Stimulated activated naive CD8-positive, alpha-beta T cell treated with anti-CD3 and anti-CD28 coated beads, Interleukin-15, amount 100 ng/mL, for 72 hours (primary cell): ENCODE measurements around the gene HMX3.

Source experiments
- ATAC-seq: fragments of 150-1000 bp; cut with Tn5 transposase; 2 replicates; pipeline ENCODE4 v1.10.0; 2021; ENCODE audit warnings: mild to moderate bottlenecking, moderate library complexity
- DNase-seq, 2 donors: peaks; one replicate each; pipeline ENCODE4 v3.0.0; 2021 to 2022
- H3K27ac Mint-ChIP-seq, 2 donors: one replicate each; pipeline ENCODE4 v1.8.0; 2022; ENCODE audit warnings: mild to moderate bottlenecking in 2 of 2, mixed read lengths in 2 of 2, moderate library complexity in 2 of 2
- H3K27me3 Mint-ChIP-seq: one replicate; pipeline ENCODE4 v1.8.0; 2022; ENCODE audit warnings: mixed read lengths
- H3K4me1 Mint-ChIP-seq: one replicate; pipeline ENCODE4 v1.8.0; 2022; ENCODE audit warnings: mild to moderate bottlenecking, mixed read lengths
- H3K4me3 Mint-ChIP-seq, 2 donors: one replicate each; pipeline ENCODE4 v1.8.0; 2022; ENCODE audit warnings: mild to moderate bottlenecking in 2 of 2, mixed read lengths in 2 of 2, moderate library complexity in 1 of 2
- H3K9me3 Mint-ChIP-seq, 2 donors: one replicate each; pipeline ENCODE4 v1.8.0; 2022; ENCODE audit warnings: mixed read lengths in 2 of 2

Gene HMX3

GRCh38 chr10:123126246-123126645, 9.5 kb upstream of the HMX3 start:
- no peak for ATAC-seq
- Mint-ChIP-seq H3K4me3 (no peak overlapping the region), H3K4me1 (no peaks in the 10 kb centered on the region), H3K27me3 (peaks cover 69% of the 10 kb centered on the region), H3K9me3 (no peaks in the 10 kb centered on the region), H3K27ac (no peak overlapping the region)
- no peak for DNase-seq

GRCh38 chr10:123129618-123130271, 6.0 kb upstream of the HMX3 start:
- no peaks in the 10 kb centered on the region for H3K9me3 Mint-ChIP-seq
- H3K27me3 Mint-ChIP-seq, result peaks cover 90% of the 10 kb centered on the region
- DNase-seq (no peak), ATAC-seq (no peak)
- H3K4me1 Mint-ChIP-seq, result peaks cover 23% of the 10 kb centered on the region
- no peak overlapping the region for H3K27ac Mint-ChIP-seq
- H3K4me3 Mint-ChIP-seq, result no peak overlapping the region

DNA sequence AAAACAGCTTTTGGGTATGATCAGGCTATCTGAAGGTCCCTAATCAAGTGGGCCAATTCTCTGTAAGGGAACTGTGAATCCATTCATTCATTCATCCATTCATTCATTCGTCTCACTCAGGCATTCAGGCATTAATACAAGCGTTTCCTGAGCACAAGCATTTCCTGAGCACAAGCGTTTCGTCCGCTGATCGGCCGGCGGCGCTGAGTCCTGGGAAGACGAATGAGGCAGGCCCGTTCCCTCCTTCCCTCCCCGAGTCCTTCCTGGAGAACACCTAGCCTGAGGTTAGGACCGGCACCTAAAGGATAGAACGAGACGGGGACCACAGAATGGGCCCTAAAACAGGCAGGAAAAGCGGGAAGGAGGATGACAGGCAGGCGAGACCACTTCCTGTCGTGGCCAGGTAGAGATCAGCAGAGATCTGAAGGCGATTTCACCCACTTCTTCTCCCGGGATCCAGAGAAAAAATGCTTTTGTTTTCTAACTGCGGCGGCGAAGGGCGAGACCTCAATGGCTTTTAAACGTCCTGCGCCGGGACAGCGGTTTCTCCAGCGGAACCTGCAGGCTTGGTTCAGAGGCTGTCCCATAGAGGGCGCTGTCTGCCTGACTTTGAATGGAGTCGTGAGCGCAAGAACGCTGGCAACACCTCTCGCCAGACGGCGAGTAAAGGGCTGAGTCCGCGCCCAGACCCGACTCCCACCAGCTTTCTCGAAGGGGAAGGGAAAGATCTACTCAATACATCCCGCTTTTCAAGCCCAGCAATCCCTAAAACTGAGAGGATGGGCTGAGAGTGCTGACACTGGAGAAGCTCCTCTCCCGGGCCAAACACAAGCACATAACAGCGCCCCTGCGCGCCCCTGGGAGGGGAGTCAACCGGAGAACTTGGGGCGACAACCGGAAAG, 2.9 kb upstream of the HMX3 start:
- Mint-ChIP-seq H3K4me1 (peaks cover 34% of the 10 kb centered on the region), H3K27ac (no peak overlapping the region), H3K27me3 (peaks cover 83% of the 10 kb centered on the region), H3K4me3 (peak overlapping the region; percentile 75 to 77), H3K9me3 (no peaks in the 10 kb centered on the region)
- ATAC-seq (peak; percentile 69), DNase-seq (peak; percentile 83 to 88)

GRCh38 chr10:123133541-123134342, 2.0 kb upstream of the HMX3 start:
- peak overlapping the region; percentile 33 to 64 for H3K27ac Mint-ChIP-seq

DNA sequence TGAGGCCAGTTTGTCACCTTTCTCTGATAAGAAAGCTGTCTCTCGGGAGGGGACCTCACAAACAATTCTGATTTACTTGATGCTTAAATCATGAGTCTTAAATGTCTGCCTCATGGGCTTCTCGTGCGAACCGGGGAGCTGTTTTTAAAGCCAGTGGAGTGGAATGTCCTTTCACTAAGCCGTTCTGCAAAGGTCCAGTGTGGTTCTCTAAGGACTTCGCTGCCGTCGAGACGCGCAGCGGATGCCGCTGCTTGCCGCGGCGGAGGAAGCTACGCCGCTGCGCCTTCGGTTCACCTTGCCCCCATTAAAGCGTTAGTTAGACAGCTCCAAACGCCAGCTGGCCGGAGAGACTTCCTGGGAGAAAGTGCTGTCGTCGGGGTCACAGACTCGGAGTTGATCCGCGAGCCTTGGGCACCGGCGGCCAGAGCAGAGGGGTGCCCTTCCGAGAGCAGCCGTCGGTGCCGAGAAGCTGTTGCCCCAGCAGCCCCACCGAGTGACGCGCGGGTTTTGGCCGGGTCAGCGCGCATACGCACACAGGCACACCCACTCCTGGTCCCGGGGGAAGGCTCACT, 1.3 kb upstream of the HMX3 start:
- peak in 1 of 2 donors; percentile 18 for DNase-seq
- peak overlapping the region; percentile 52 to 64 for H3K27ac Mint-ChIP-seq
- no peak for ATAC-seq

More at GRCh38 chr10:123133541-123134342, 2.0 kb upstream of the HMX3 start:
- peaks cover 85% of the 10 kb centered on the region for H3K27me3 Mint-ChIP-seq
- peaks cover 40% of the 10 kb centered on the region for H3K4me1 Mint-ChIP-seq
- peak overlapping the region; percentile 71 to 75 for H3K4me3 Mint-ChIP-seq
- no peaks in the 10 kb centered on the region for H3K9me3 Mint-ChIP-seq
- ATAC-seq (no peak), DNase-seq (no peak)

GRCh38 chr10:123134915-123135414, 805 bp upstream of the HMX3 start:
- no peaks in the 10 kb centered on the region for H3K9me3 Mint-ChIP-seq
- peaks cover 51% of the 10 kb centered on the region for H3K4me1 Mint-ChIP-seq
- peak overlapping the region; percentile 71 to 75 for H3K4me3 Mint-ChIP-seq
- H3K27ac Mint-ChIP-seq, result peak overlapping the region in 1 of 2 donors; percentile 33
- peaks cover 85% of the 10 kb centered on the region for H3K27me3 Mint-ChIP-seq
- ATAC-seq, result no peak
- DNase-seq, result no peak

More for the DNA sequence above, 1.3 kb upstream of the HMX3 start:
- Mint-ChIP-seq H3K27me3 (peaks cover 85% of the 10 kb centered on the region), H3K4me3 (peak overlapping the region; percentile 71 to 75), H3K9me3 (no peaks in the 10 kb centered on the region), H3K4me1 (peaks cover 46% of the 10 kb centered on the region)

- peak; percentile 10 for ATAC-seq
- H3K4me1 Mint-ChIP-seq, result peaks cover 59% of the 10 kb centered on the region
- DNase-seq, result peak; percentile 19 to 24
- H3K27ac Mint-ChIP-seq, result no peak overlapping the region
- peak overlapping the region; percentile 80 to 87 for H3K4me3 Mint-ChIP-seq
- H3K27me3 Mint-ChIP-seq, result peaks cover 85% of the 10 kb centered on the region
- H3K9me3 Mint-ChIP-seq, result no peaks in the 10 kb centered on the region
Observed at GRCh38 chr10:123136221-123136805, 543 bp downstream of the HMX3 start.

GRCh38 chr10:123136806-123137642, 1.3 kb downstream of the HMX3 start:
- Mint-ChIP-seq H3K27me3 (peaks cover 85% of the 10 kb centered on the region), H3K9me3 (no peaks in the 10 kb centered on the region), H3K27ac (no peak overlapping the region), H3K4me3 (peak overlapping the region; percentile 80 to 87), H3K4me1 (peaks cover 67% of the 10 kb centered on the region)
- ATAC-seq, result peak; percentile 50
- peak; percentile 51 to 52 for DNase-seq

- Mint-ChIP-seq H3K4me1 (peaks cover 71% of the 10 kb centered on the region), H3K4me3 (peak overlapping the region; percentile 42 to 78), H3K27ac (no peak overlapping the region), H3K27me3 (peaks cover 85% of the 10 kb centered on the region), H3K9me3 (no peaks in the 10 kb centered on the region)
- ATAC-seq (no peak), DNase-seq (no peak)
Observed at GRCh38 chr10:123139165-123139520, 3.4 kb downstream of the HMX3 start.

DNA sequence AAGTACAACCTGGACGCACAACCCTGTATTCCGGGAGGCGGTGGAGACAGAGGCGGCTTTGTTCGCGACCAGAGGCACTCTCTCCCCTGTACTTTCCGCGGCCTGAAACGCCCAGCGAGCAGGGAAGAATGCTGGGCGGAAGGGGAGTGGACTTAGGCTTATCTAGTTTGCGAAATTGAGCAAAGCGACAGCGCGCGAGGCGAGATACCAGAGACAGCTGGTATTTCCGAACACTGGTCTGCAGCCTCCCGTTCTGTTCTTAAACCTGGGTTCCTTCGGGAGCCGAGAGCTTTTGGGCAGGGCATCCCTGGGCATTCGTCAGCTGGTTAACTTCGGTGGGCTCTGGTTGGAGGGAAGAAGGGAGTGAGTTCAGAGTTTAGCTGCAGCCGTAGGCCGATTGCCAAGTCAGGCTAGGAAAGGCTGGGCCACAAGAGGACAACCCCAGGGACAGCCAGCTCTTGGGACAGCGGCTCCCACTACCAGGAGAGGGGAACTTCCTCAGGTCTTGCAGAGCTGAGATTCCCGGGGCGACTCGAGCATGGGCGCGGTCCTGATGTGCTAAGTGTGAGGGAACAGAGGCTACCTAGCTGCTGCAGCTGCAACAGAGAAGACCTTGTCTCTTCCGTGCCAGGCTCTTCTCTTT, 3.9 kb downstream of the HMX3 start:
- ATAC-seq, result no peak
- no peaks in the 10 kb centered on the region for H3K9me3 Mint-ChIP-seq
- H3K27ac Mint-ChIP-seq, result peak overlapping the region in 1 of 2 donors; percentile 37
- H3K27me3 Mint-ChIP-seq, result peaks cover 85% of the 10 kb centered on the region
- peak overlapping the region; percentile 42 to 78 for H3K4me3 Mint-ChIP-seq
- peaks cover 71% of the 10 kb centered on the region for H3K4me1 Mint-ChIP-seq
- DNase-seq, result no peak

- ATAC-seq, result no peak
- DNase-seq, result peak; percentile 28 to 30
- H3K4me1 Mint-ChIP-seq, result peaks cover 77% of the 10 kb centered on the region
- H3K9me3 Mint-ChIP-seq, result no peaks in the 10 kb centered on the region
- no peak overlapping the region for H3K27ac Mint-ChIP-seq
- peak overlapping the region; percentile 57 to 78 for H3K4me3 Mint-ChIP-seq
- peaks cover 89% of the 10 kb centered on the region for H3K27me3 Mint-ChIP-seq
Observed at GRCh38 chr10:123140164-123140982, 4.6 kb downstream of the HMX3 start.

- H3K4me1 Mint-ChIP-seq, result peaks cover 83% of the 10 kb centered on the region
- H3K9me3 Mint-ChIP-seq, result no peaks in the 10 kb centered on the region
- peaks cover 95% of the 10 kb centered on the region for H3K27me3 Mint-ChIP-seq
- ATAC-seq (no peak), DNase-seq (no peak)
- no peak overlapping the region for H3K27ac Mint-ChIP-seq
- H3K4me3 Mint-ChIP-seq, result no peak overlapping the region
Observed at GRCh38 chr10:123140983-123141390, 5.2 kb downstream of the HMX3 start.
